Gastroesophageal sphincter (tissue), 3 donors: ENCODE results near the gene BDKRB2.

Experiments used
- CTCF ChIP-seq, 4 experiments: fragments of 200-600 bp in 2 of 4; fragments of 450-650 bp in 2 of 4; sonication (generic) in 1 of 4; IDR thresholded peaks; one replicate each; pipeline ENCODE4 v1.5.1; 2017 to 2019; ENCODE audit warnings: antibody characterized with exemption in 4 of 4, mild to moderate bottlenecking in 2 of 4, moderate library complexity in 2 of 4
- EP300 ChIP-seq: sonication (generic); formaldehyde crosslinking; IDR thresholded peaks from one replicate; pipeline ENCODE4 v1.6.1; 2017; ENCODE audit warnings: antibody characterized with exemption, mild to moderate bottlenecking
- POLR2A ChIP-seq, 2 donors: fragments of 450-650 bp; IDR thresholded peaks; one replicate each; pipeline ENCODE4 v1.6.1; 2017; ENCODE audit warnings: antibody characterized with exemption in 2 of 2, mild to moderate bottlenecking in 2 of 2, moderate library complexity in 1 of 2
- POLR2AphosphoS5 ChIP-seq: sonication (generic); formaldehyde crosslinking; IDR thresholded peaks from one replicate; pipeline ENCODE4 v1.6.1; 2017; ENCODE audit warnings: antibody characterized with exemption

DNA sequence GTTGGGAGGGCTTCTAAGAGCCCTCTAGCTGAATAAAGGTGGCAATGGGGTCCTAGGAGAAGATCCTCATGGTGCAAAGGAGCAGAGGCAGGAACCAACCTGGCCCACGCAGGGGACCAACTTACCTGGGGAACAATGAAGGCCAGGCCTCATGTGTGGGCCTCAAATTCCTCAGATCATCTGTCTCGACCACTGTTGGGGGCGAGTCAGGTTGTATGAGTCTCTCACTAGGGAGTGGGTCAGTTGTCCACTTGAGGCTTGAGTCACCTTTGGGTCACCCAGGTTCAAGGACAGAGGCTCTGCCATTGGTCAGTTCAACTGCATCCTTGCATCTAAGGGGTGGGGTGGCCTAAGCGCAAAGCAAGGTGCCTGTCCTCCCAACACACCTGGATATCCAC lies 43.7 kb upstream of the BDKRB2 start:
- TF ChIP-seq CTCF (IDR thresholded peaks at IDR 0.05) (no peak), POLR2A (IDR thresholded peaks at IDR 0.05) (no peak), POLR2AphosphoS5 (no peak), EP300 (no peak)
